B cell (primary cell): ENCODE results near the gene ACAD10. TPM values are rescaled to one million over a fixed set of nuclear protein-coding genes. Genes with fewer than 3 reads are reported as not detected.

Experiments
- ATAC-seq: fragments of 200-7000 bp; cut with Tn5 transposase; one replicate; pipeline ENCODE4 v1.10.0; 2021; ENCODE audit warnings: low read depth, mild to moderate bottlenecking, moderate number of reproducible peaks, moderate library complexity
- CTCF ChIA-PET: fragments of 350-600 bp; sonication (Branson Sonifier 250); formaldehyde crosslinking; loops from one replicate; lab custom pipeline; 2021; ENCODE audit warnings: antibody characterized with exemption, inconsistent platforms; lab: Charles Lee
- POLR2A ChIA-PET: fragments of 350-600 bp; sonication (Branson Sonifier 250); formaldehyde crosslinking; loops from one replicate; lab custom pipeline; 2021; ENCODE audit warnings: antibody characterized with exemption; lab: Charles Lee
- DNase-seq: peaks from one replicate; pipeline ENCODE4 v3.0.0; 2013
- H2AFZ ChIP-seq: 2 replicates; pipeline ENCODE4 v1.6.1; 2012; ENCODE audit warnings: mild to moderate bottlenecking, low read depth, low read length; ENCODE audit not compliant: insufficient read depth, poor library complexity, severe bottlenecking
- H3K27ac ChIP-seq, 2 donors: 1 replicate in 1 of 2; 2 replicates in 1 of 2; pipeline ENCODE4 v1.5.1; 2012 to 2013; ENCODE audit warnings: low read length in 2 of 2, mild to moderate bottlenecking in 2 of 2, moderate library complexity in 1 of 2
- H3K27me3 ChIP-seq, 4 experiments: fragments of 200-600 bp in 1 of 4; sonication (generic) in 1 of 4; replicated peaks in 1 of 4; 1 replicate in 2 of 4; 2 replicates in 2 of 4; pipeline versions ENCODE4 v1.6.1 to v1.7.0; 2013 to 2016; ENCODE audit warnings: low read length in 3 of 4, mild to moderate bottlenecking in 2 of 4, mixed read lengths in 1 of 4, moderate library complexity in 1 of 4; ENCODE audit not compliant: insufficient read depth in 4 of 4, control insufficient read depth in 3 of 4; ENCODE audit errors: control extremely low read depth in 1 of 4
- H3K36me3 ChIP-seq, 2 experiments: replicated peaks in 1 of 2; 1 replicate in 1 of 2; 2 replicates in 1 of 2; pipeline versions ENCODE4 v1.6.1 to v1.7.1; 2013; ENCODE audit warnings: low read length in 1 of 2; ENCODE audit not compliant: insufficient read depth in 2 of 2, control insufficient read depth in 1 of 2; ENCODE audit errors: control extremely low read depth in 1 of 2, extremely low read depth in 1 of 2
- H3K4me1 ChIP-seq, 2 donors: fragments of 200-600 bp in 1 of 2; sonication (generic) in 1 of 2; 1 replicate in 1 of 2; 2 replicates in 1 of 2; pipeline versions ENCODE4 v1.5.1 to v1.6.1; 2013 to 2017; ENCODE audit warnings: low read length in 2 of 2; ENCODE audit not compliant: control insufficient read depth in 2 of 2, insufficient read depth in 2 of 2
- H3K4me2 ChIP-seq: replicated peaks from 2 replicates; pipeline ENCODE3; 2012; ENCODE audit warnings: mild to moderate bottlenecking, low read depth, low read length; ENCODE audit not compliant: poor library complexity, severe bottlenecking
- H3K4me3 ChIP-seq, 5 experiments: fragments of 200-600 bp in 1 of 5; sonication (generic) in 1 of 5; 1 replicate in 3 of 5; 2 replicates in 2 of 5; pipeline versions ENCODE4 v1.5.1 to v1.7.0; 2011 to 2016; ENCODE audit warnings: low read length in 4 of 5, mild to moderate bottlenecking in 4 of 5, low read depth in 2 of 5, control low read depth in 1 of 5, moderate library complexity in 1 of 5; ENCODE audit not compliant: insufficient read depth in 1 of 5; ENCODE audit errors: control extremely low read depth in 1 of 5, extremely low read depth in 1 of 5
- H3K79me2 ChIP-seq: fragments of 200-600 bp; sonication (generic); one replicate; pipeline ENCODE4 v1.6.0; 2016; ENCODE audit warnings: low read length; ENCODE audit not compliant: control insufficient read depth, insufficient read depth
- H3K9ac ChIP-seq: fragments of 200-600 bp; sonication (generic); 2 replicates; pipeline ENCODE4 v1.6.1; 2017; ENCODE audit warnings: mild to moderate bottlenecking, low read length, moderate library complexity
- H3K9me3 ChIP-seq, 3 donors: one replicate each; pipeline versions ENCODE4 v1.6.1 to v1.7.1; 2013; ENCODE audit warnings: low read length in 2 of 3; ENCODE audit not compliant: control insufficient read depth in 2 of 3, insufficient read depth in 1 of 3; ENCODE audit errors: control extremely low read depth in 1 of 3
- H4K20me1 ChIP-seq: 2 replicates; pipeline ENCODE4 v1.6.0; 2012; ENCODE audit warnings: mild to moderate bottlenecking, low read length; ENCODE audit not compliant: insufficient read depth, control insufficient read depth, poor library complexity, severe bottlenecking
- H3K27ac Mint-ChIP-seq: one replicate; pipeline ENCODE4 v1.8.0; 2021; ENCODE audit warnings: mixed read lengths
- H3K27me3 Mint-ChIP-seq: one replicate; pipeline ENCODE4 v1.8.0; 2021; ENCODE audit warnings: mixed read lengths
- H3K4me1 Mint-ChIP-seq: one replicate; pipeline ENCODE4 v1.8.0; 2021; ENCODE audit warnings: mixed read lengths
- H3K4me3 Mint-ChIP-seq: one replicate; pipeline ENCODE4 v1.8.0; 2021; ENCODE audit warnings: mixed read lengths
- H3K9me3 Mint-ChIP-seq: one replicate; pipeline ENCODE4 v1.8.0; 2022; ENCODE audit warnings: mixed read lengths; ENCODE audit not compliant: insufficient read depth
- EZH2 ChIP-seq: IDR thresholded peaks from 2 replicates; pipeline ENCODE4 v1.6.1; 2012; ENCODE audit warnings: borderline replicate concordance, low read depth, mild to moderate bottlenecking, moderate library complexity, low read length; ENCODE audit not compliant: insufficient read depth, poor library complexity, severe bottlenecking
- WGBS: methylation state at CpG from one replicate; pipeline ENCODE4 v1.1.5; 2013; ENCODE audit warnings: missing lambda C conversion rate; ENCODE audit not compliant: insufficient coverage; 5-methylcytosine and 5-hydroxymethylcytosine counted together
- intact Hi-C: fragments of 100-400 bp; cut with micrococcal nuclease; formaldehyde crosslinking; loops from one replicate; pipeline ENCODE4 v1.10.0; 2022
- polyA plus RNA-seq: library from polyadenylated mRNA; depleted of rRNA; stranded (reverse); fragments of >200 nt; gene quantifications from 2 replicates; pipeline ENCODE4 v1.2.3, GENCODE V29; 2012
- total RNA-seq, 2 donors: library from RNA; stranded (reverse); fragments of 120-200 nt in 1 of 2; gene quantifications; 1 replicate in 1 of 2; 2 replicates in 1 of 2; pipeline versions ENCODE4 v1.2.3 to v1.2.4, GENCODE V29; 2013 to 2022
- TF ChIP-seq, protein P1 (sequence below): fragments of 200-600 bp; IDR thresholded peaks from one replicate; pipeline ENCODE4 v1.8.0; 2022; ENCODE audit warnings: antibody characterized with exemption, mild to moderate bottlenecking

The ACAD10 gene
- total and polyA plus RNA-seq, 2 donors (not counting 1 experiment from before 2014, with no cell fraction given): 38.1 to 48.6 TPM

DNA sequence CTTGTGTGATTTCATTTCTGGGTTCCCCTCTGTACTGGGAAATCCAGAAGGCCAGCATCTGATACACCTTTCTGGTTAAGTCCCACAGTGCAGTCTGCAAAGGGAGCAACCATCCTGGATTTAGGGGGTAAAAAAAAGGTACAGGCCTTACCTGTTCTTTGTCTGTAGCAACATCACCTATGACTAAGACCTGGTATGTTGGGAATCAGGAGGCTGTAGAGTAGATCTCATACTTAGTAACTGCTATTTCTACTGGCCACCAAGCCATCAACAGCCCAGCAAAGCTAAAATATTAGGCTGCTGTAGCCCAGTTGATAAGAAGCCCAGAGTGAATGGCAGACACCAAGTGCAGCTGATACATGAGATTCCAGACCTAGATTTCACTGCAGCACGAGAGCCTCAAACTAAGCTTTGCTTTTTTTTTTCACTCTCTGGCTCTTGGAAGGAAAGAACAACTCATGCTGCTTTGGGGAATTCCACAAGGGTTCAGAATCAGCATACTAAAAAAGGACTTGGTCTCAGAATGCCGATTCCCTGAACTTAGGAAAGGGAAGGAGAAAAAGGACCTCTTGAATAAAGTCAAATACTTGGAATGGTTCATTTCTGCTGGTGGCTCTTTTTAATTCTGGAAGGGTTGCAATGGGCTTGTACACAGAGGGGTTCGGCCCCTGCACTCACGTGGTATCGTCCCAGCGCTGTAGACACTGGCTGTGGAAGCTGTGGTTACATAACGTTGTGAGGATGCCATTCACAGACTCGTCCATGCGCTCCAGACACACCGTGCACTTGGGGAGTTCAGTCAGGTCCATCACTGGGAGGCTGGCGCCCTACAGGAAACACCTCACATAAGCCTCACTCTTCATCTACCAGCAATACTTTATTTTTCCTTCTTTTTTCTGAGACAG lies 20.6 kb upstream of the ACAD10 start:
- peaks cover 1 to 62% of the 10 kb centered on the region in 2 experiments for H3K36me3 ChIP-seq
- H3K9me3 Mint-ChIP-seq: no peaks in the 10 kb centered on the region
- no peaks in the 10 kb centered on the region for H3K4me1 ChIP-seq
- DNase-seq (no peak), ATAC-seq (no peak)
- H3K27me3 ChIP-seq: no peaks in the 10 kb centered on the region
- intact Hi-C loops: no loop called here
- peaks cover 8% of the 10 kb centered on the region for H3K79me2 ChIP-seq
- WGBS: 97% methylated on average over 11 of the region's 11 CpGs
- no peak overlapping the region for H3K9ac ChIP-seq
- no peak for TF ChIP-seq EZH2
- TF ChIP-seq, protein P1, sequence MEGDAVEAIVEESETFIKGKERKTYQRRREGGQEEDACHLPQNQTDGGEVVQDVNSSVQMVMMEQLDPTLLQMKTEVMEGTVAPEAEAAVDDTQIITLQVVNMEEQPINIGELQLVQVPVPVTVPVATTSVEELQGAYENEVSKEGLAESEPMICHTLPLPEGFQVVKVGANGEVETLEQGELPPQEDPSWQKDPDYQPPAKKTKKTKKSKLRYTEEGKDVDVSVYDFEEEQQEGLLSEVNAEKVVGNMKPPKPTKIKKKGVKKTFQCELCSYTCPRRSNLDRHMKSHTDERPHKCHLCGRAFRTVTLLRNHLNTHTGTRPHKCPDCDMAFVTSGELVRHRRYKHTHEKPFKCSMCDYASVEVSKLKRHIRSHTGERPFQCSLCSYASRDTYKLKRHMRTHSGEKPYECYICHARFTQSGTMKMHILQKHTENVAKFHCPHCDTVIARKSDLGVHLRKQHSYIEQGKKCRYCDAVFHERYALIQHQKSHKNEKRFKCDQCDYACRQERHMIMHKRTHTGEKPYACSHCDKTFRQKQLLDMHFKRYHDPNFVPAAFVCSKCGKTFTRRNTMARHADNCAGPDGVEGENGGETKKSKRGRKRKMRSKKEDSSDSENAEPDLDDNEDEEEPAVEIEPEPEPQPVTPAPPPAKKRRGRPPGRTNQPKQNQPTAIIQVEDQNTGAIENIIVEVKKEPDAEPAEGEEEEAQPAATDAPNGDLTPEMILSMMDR: no peak
- H3K4me3 ChIP-seq: no peak overlapping the region
- H2AFZ ChIP-seq: no peak overlapping the region
- no peaks in the 10 kb centered on the region for H3K9me3 ChIP-seq
- POLR2A ChIA-PET: no interaction called here
- no peak overlapping the region for H3K27ac ChIP-seq
- H3K4me2 ChIP-seq: no peak overlapping the region
- no peaks in the 10 kb centered on the region for H3K4me1 Mint-ChIP-seq
- H3K4me3 Mint-ChIP-seq: no peak overlapping the region
- no peak overlapping the region for H3K27ac Mint-ChIP-seq
- no peaks in the 10 kb centered on the region for H4K20me1 ChIP-seq
- CTCF ChIA-PET: interaction anchor here (0.5 kb wide), 1 partner anchor 292 kb away, joined by 3 read pairs; no protein-coding TSS in a partner anchor
- no peaks in the 10 kb centered on the region for H3K27me3 Mint-ChIP-seq

DNA sequence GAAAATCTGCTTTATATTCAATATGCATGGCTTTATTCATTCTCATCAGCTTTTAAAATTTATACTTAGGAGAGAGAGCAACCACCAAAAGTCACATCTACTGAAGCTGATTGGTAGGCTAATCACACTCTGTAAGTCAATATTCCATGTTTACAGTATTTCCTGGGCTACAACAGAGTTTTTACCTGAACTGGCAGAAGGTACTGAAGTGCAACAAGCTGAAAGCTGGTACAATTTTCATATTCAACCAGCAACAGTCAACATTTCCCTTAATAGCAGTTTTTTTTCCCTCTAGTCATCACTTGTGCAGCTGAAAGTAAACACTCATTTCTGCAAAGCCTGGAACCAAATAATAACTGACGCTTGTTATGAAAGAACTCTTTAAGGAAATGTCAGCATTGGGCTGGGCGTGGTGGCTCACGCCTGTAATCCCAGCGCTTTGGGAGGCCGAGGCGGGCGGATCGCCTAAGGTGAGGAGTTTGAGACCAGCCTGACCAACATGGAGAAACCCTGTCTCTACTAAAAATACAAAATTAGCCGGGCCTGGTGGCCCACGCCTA lies 13.0 kb upstream of the ACAD10 start:
- Histone ChIP-seq H3K79me2 (peaks cover 4% of the 10 kb centered on the region), H3K27me3 (no peaks in the 10 kb centered on the region), H3K4me1 (no peaks in the 10 kb centered on the region), H3K9ac (no peak overlapping the region), H4K20me1 (no peaks in the 10 kb centered on the region), H3K27ac (no peak overlapping the region), H3K36me3 (peaks cover 0 to 78% of the 10 kb centered on the region in 2 experiments), H3K4me2 (no peak overlapping the region), H3K9me3 (no peaks in the 10 kb centered on the region), H3K4me3 (no peak overlapping the region), H2AFZ (no peak overlapping the region)
- Mint-ChIP-seq H3K27me3 (no peaks in the 10 kb centered on the region), H3K9me3 (no peaks in the 10 kb centered on the region), H3K4me1 (no peaks in the 10 kb centered on the region), H3K27ac (no peak overlapping the region), H3K4me3 (no peak overlapping the region)
- ChIA-PET CTCF (interaction anchor here (1.0 to 2.1 kb wide), 5 partner anchors 143 to 277 kb away, joined by 3 to 7 read pairs (median 4); no protein-coding TSS in a partner anchor), POLR2A (no interaction called here)
- 95% methylated on average over 8 of the region's 10 CpGs for WGBS
- intact Hi-C loops: no loop called here
- DNase-seq: no peak
- TF ChIP-seq EZH2: no peak
- ATAC-seq: no peak
